NCI-H2196 treated with DMSO at 0.1 percent for 48 hours (cell line): ENCODE measurements around the gene EMD.
"Not testable (repeated sequence)": the region's sequence is repeated elsewhere in the genome, so short reads cannot be mapped to it uniquely, and the experiment has no call there.

Source experiments
- DNase-seq: peaks from one replicate; lab custom pipeline; 2025; ENCODE audit not compliant: unreplicated experiment; lab: John Stamatoyannopoulos, UW

Gene EMD

DNA sequence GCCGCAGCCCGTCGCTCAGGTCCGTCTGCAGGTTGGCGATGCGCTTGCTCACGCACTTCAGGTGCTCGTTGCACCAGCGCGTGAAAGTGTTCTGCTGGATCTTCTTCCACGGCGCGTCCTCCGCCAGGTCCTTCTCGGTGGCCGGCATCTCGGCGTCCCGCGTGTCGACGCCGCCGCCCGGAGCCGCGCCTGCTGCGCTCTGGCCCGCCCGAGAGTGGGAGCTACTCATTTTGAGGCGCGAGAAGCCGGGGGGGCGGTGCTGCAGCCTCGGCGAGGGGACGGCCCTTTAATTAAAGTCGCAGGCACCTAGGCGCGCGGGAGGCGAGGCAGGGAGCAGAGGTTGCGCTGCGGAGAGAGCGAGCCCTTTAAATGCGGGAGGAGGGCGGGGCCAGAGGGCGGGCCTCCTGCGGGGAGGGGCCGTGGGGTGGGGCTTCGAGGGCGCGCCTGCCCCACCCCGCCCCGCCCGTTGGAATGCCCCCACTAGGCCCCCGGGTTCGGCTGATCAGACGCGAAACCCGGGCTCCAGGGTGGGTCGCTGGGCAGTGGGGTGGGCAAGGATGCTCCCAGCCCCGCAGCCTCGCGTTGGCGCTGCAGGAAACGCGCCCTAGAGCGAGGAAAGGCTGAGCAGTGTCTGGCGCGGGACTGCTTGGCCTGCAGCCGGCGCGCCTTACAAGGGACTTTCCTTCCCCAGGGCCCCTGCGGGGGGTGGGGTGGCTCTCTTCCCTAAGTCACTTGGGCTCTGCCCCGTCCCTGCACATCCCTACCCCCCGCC lies 7.9 kb upstream of the EMD start:
- DNase-seq, result peak; percentile 73

DNA sequence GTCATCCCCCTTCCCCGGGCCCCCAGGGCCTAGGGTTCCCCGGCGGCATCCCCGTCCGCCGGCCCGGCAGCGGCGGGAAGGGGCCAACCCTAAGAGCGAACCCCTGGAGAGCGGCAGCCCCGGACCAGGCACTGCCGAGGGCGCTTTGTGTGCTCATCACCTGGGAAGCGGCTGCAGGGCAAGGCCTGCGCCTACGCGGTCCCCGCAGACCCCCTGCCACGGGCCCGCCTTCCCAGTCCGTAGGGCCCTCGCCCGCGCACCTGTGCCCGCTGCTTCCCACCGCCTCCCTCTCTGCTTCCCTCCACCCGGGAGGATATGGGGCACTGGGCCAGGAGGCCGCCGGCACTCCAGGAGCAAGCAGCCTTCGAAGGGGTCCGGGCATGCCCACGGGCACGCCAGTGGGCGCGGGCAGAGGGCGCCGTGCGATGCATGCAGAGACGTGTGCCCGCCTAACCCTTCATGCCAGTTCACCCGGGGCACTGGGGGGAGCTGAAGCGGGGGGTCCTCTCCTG lies 7.2 kb upstream of the EMD start:
- DNase-seq, result no peak

DNA sequence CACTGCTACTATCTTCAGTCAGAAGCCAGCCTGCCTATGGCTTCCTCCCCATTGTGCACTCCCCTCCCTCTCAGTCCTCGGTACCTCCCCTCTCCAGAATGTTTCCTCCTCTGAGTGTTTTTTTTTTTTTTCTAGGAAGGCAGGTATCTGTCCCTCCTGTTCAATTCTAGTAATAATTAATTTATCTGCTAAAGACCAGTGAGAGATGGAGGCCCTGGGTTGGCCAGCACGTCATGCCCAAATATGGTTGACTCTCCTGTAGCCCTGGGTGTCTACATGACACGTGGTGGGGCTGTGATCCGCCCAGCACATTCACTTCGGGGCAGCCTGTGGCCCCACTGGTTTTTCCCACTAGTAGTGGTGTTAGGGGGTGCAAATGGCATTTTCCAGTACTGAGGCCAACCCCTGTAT lies 6.5 kb upstream of the EMD start:
- no peak for DNase-seq

DNA sequence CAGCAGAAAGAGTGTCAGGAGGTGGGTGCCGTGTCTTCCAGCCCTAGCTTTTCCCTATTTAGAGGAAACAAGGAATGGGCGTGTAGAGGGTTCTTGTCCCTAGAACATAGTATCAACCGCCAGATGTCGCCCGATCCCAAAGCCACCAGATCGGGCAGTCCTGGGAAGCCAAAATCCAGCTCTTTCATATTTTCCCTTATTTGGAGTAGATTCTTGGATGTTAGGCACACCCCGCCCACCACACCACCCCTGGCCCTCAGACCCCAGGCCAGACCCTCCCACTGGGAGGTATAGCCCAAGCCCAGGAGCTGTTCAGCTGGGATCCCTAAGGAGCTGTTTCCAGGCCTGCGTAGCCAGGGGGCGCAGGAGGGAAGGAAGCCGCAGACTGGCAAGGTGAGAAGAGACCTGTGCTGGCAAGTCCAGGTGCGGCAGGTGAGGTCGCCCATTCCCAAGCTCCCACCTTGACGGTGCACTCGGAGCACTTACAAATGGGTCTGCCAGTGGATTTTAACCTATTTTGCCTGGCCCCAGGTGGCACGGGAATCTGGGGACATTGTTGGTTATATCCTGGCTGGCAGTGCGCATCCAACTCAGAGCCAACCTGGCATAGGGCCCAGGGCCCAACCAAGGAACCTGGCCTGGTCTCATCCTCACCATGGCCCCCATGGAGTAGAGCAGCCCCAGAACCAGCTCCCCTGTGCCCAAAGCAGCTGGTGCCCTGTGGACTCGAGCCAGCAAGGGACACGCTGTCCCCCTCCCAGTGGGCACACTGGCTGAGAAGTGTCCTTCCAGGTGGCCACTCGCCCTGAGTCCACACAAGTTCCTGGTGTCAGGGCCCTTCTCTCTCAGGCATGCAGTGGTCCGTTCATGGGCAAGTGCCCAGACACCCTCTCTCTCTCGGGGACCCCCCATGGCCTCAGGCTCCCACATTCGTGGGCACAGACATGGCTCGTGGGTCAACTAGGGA lies 5.5 kb upstream of the EMD start:
- DNase-seq, result peak; percentile 29

DNA sequence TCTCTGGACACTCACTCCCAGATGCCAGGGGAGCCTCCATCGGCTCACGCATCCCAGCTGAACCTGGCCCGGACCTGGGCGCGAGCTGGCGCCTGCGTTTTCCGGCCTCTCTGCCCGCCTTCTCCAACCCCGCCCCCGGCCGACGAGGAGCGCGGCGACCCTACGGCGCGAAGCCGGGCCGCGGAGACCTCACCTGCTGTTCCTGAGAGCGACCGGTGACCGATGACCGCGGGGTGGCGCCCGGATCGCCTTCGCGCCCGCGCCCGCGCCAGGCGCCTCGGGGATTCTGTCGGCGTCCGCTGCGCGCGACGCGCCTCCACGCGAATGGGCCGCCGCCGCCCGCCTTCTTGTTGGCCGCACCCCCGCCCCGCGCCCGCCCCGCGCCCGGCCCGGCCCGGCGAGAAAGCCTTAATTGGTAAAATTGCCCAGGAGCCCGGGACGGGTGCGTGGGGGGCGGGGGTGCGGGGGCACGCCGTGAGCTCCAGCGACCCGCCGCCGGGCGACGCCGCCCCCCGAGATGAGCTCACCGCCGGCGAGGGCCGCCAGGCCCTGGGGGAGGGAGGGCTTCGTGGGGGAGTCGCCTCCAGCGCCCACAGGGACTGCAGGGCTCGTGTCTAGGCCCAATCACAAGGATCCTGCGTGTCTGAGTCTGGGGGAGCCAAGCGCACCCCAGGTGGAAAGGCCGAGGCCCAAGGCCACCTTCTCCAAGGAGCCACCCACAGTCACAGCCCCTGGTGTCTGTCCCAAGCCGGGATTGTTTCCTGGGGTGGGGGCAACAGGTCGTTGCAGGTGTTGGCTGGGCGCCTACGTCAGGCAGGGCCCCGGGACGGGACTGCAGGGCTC lies 4.6 kb upstream of the EMD start, which contains the start of gene FLNA:
Gene FLNA, minus strand, starts transcription at position 322 of the 843 bp plus-strand sequence. CDS start 3,389 bp downstream, outside the sequence.
- DNase-seq, result no peak

DNA sequence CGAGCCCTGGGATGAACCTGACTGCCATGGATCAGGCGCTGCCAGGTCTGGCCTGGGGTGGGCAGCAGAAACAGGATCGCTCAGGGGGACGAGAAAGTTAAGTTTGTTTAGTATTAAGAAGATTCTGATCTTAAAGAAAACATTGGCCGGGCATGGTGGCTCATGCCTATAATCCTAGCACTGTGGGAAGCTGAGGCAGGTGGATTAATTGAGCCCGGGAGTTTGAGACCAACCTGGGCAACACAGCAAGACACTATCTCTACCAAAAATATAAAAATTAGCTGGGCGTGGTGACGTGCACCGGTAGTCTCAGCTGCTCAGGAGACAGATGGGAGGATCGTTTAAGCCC lies 4.0 kb upstream of the EMD start:
- DNase-seq, result no peak

DNA sequence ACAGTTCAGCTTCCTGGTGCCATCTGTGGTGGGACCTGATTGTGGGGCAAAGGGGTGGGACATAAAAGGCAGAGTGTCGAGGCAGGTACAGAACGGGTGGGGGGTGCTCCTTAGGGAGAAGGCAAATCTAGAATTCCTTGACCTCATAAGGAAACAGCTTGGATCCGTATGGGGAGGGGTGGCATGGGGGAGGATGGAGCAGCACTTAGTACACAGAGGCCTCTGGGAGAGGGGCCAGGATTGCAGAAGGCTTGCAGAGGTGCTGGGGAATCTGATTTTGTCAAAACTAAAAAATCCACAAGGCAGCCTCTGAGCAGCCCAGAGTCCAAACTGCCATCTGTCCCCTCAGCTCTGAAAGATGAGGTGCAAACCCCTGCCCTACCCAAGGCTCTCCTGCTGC lies 2.3 kb upstream of the EMD start:
- no peak for DNase-seq

DNA sequence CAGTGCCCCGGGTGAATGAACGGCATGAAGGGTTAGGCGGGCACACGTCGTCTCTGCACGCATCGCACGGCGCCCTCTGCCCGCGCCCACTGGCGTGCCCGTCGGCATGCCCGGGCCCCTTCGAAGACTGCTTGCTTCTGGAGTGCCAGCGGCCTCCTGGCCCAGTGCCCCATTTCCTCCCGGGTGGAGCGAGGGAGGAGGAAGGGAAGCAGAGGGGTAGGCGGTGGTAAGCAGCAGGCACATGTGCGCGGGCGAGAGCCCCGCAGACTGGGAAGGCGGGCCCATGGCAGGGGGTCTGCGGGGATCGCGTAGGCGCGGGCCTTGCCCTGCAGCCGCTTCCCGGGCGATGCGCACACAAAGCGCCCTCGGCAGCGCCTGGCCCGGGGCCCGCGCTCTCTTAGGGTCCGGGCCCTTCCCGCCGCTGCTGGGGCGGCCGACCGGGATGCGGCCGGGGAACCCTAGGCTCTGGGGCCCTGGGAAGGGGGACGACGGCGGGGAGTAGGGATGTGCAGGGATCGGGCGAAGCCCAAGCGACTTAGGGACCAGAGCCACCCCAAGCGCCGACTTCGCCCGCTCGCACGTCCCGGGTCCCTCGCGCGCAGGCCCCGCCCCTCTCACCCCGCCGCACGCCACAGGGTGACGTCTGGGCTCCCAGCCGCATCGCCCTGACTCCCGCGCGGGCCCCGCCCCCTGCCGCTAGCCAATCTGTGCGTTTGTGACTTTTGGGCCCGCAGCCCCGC lies 866 bp upstream of the EMD start:
- DNase-seq, result peak; percentile 32

DNA sequence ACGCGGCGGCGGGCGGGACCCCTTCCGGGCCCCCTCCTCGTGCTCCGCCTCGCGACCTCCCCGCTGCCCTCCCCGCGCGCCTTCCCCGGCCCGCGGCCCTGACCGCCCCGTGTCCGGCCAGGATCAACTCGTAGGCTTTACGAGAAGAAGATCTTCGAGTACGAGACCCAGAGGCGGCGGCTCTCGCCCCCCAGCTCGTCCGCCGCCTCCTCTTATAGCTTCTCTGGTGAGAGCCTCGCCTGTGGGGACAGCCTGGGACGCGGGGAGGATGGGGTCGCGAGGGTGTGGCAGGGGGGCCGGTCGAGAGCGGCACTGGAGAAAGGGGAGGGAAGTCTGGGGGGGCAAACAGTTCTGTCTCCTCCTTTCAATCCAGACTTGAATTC lies 465 bp downstream of the EMD start:
- DNase-seq, result no peak

DNA sequence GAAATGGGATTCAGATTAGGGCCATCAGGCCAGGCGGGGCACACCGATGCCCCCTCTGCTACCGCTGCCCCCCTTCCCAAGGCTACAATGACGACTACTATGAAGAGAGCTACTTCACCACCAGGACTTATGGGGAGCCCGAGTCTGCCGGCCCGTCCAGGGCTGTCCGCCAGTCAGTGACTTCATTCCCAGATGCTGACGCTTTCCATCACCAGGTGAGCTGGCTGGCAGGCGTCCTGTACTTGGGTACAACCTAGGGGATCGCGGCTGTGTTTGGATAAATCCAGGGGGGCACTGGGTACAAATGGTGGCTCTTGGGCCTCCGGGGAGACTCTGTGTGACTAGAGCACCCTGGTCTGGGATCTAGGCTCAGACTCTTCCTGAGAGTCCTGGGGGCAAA lies 1.1 kb downstream of the EMD start:
- no peak for DNase-seq

DNA sequence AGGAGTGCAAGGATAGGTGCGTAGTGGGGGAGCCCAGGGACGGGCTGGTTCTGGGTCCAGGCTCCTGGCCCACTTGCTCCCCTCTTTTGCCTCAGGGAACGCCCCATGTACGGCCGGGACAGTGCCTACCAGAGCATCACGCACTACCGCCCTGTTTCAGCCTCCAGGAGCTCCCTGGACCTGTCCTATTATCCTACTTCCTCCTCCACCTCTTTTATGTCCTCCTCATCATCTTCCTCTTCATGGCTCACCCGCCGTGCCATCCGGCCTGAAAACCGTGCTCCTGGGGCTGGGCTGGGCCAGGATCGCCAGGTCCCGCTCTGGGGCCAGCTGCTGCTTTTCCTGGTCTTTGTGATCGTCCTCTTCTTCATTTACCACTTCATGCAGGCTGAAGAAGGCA lies 1.7 kb downstream of the EMD start:
- DNase-seq, result no peak

DNA sequence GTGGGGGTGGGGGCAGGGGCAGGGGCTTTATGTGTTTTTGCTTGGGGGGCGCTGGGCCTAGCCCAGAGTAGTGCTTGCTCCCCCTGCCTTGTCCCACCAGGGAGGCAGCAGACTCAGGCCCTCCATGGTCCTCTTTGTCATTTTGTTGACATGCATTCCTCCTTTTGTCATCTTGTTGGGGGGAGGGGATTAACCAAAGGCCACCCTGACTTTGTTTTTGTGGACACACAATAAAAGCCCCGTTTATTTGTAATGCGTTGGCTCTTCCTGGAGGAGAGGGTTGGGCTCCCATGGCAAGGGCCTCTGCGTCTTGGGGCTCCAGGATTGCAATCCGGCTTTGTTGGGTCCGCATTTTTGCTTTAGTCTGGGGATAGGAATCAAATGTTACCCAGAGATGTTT lies 2.2 kb downstream of the EMD start:
- DNase-seq, result no peak

DNA sequence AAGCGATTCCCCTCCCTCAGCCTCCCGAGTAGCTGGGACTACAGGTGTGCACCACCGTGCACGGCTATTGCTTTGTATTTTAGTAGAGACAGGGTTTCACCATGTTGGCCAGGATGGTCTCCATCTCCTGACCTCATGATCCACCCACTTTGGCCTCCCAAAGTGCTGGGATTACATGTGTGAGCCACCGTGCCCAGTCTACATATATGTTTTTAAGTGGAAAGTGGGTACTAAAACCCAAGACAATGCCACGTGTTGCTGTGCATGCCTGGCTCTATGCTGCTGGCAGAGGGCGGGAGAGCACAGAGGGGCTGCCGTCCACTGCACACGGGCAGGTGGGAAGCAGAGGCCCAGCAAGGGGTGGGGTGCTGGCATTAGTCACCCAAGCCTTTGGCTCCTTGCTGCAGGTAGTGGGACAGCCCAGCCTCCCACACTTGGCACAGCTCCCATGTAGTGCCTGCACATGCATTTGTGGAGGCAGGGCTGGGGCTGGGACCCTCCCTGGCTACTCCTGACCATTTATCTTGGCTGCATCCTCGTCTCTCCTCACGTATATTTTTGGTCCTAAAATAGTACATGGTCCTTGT lies 3.5 kb downstream of the EMD start:
- no peak for DNase-seq

DNA sequence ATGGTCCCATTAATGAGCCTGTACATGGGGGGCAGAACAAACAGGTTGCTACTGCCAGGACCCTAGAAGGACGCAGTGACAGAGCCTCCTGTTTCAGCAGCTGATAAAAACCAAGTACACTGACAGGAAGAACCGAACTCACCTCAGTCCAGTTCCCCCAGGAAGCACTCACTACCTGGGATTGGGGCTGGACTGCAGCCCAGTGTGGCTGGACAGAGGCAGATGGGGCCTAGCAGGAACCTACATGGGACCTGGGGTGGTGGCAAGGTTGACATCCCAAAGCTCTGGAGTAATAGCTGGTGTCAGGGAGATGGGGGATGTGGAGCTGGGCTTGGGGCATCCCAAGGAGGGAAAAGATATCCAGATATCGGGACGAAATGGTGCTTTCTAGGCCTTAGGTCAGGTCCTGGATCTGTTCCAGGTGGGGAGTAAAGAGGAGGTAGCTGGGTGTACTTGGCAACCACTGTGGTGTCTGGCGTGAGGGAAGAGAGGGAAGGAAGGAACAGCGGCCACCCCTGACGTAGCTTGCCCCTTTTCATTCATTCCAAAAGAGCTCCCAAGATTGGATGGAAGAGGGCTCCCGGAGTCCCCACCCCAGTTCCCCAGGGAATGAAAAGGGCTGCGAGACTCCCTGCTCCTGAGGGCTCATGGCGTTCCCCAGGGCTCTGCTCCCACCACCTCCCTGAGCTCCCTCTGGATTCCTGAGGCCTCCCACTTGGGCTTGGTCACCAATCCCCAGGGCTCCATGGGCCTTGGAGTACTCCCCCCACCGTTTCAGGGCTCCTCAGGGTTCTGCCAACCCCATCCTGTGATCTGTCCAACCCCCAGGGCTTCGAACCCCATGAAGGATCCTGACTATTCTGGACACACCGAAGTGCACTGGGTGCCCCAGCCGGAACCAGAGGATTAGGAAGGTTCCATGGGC lies 4.5 kb downstream of the EMD start:
- no peak for DNase-seq

DNA sequence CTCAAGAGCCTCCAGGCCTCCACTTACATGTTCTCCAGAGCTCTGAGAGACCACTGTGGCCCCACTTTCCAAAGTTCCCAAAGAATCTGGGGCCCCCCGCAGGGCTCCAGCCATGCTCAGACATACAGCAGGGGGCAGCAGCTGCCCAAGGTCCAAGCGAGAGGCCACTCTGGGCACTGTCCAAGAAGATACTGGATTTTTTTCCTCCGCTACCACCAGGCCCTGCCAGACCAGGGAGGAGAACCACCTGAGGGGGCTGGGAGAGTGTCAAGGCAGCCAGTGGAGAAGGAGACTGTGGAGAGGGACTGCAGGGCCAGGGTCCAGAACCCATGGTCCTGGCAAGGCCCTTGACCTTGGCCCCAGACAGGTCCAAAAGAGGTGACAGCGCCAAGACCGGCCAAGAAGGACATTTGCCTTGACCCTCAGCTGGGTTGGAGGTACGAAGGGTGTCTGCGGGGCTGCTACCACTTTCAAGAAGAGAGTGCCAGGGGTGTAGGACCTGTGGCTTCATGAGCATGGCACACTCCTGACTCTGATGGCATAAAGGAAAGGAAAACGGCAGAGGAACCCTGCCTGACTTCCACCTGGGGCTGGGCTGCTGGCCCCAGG lies 5.3 kb downstream of the EMD start:
- DNase-seq, result no peak

DNA sequence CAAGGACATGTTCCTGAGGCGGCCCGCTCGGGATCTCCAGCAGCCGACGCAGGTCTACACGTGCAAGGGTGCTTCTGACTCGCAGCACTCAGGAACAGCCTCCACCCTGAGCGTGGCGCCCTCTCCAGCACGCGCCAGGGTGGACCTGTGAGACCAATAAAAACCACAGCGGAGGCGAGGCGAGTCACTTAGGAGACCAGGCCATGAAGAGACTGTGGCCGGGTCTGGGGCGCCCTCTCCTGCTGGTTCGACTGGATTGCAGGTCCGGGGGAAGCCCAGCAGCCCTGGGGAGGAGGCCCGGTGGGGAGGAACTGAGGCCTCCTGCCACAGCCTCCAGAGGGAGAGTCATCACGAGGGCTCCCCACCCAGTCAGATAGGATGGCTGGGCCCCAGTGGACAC lies 9.0 kb downstream of the EMD start:
- not testable (repeated sequence) for DNase-seq

DNA sequence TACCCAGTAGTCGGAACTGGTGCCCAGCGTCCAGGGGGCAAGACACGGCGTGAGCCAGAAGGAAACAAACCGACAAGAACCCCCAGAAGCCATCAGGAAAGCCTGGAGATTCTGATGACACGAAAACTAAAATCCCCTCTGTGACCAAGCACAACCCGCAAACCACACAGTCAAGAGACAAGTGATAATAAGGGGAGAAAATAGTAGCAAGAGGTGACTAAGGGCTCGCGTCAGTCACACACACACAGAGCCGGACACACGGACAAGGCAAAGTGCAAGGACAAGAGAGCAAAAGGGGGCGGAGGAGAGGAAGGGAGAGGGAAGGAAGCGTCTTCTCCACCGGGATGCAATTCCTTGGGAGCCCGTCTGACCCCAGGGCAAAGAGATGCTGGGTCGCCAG lies 9.6 kb downstream of the EMD start:
- not testable (repeated sequence) for DNase-seq
